ENCODE data around the gene KXD1.
"Not testable (repeated sequence)": the region's sequence is repeated elsewhere in the genome, so short reads cannot be mapped to it uniquely, and the experiment has no call there.

Gene KXD1

DNA sequence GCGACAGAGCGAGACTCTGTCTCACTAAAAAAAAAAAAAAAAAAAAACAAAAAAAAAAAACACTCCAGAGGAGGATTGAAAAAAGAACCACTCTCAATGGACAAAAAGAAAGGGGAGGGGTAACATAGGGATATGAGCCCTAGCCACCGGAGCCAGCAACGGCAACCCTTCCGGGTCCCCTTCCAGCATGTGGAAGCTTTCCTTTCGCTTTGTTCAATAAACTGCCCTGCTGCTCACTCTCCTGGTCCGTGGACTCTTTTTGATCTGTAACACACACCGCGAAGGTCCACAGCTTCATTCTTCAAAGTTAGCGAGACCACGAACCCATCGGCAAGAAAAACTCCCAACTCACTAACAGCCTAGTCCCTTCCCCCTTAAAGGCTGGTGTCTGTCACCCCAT lies 29.9 kb downstream of the KXD1 start:
- DNase-seq = no peak

DNA sequence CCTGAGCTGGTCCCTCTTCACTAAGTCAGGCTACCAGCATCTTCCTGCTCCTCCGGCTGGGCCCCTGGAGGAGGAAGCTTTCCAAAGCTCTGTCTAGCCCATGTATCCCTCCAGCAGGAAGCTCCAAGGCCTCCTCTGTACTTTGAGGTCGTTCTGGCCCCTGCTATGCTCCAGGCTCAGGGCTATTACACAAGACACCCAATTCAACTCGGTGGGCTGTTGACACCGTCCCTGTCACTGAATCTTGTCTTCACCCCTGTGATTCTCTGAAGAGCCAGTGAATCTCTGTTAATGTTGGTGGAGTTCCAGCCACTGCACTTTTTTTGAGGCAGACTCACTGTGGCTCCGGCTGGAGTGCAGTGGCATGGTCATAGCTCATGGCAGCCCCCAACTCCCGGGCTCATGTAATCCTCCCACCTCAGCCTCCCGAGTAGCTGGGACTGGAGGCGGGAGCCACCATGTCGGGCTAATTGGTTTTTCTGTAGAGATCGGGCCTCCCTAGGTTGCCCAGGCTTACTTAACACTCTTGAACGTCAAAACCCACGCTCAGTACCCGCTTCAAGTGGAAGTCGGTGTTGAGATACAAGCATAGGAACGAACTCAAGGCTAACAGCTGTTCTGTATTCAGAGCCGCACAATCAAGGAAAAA lies 30.4 kb downstream of the KXD1 start:
- DNase-seq = no peak

DNA sequence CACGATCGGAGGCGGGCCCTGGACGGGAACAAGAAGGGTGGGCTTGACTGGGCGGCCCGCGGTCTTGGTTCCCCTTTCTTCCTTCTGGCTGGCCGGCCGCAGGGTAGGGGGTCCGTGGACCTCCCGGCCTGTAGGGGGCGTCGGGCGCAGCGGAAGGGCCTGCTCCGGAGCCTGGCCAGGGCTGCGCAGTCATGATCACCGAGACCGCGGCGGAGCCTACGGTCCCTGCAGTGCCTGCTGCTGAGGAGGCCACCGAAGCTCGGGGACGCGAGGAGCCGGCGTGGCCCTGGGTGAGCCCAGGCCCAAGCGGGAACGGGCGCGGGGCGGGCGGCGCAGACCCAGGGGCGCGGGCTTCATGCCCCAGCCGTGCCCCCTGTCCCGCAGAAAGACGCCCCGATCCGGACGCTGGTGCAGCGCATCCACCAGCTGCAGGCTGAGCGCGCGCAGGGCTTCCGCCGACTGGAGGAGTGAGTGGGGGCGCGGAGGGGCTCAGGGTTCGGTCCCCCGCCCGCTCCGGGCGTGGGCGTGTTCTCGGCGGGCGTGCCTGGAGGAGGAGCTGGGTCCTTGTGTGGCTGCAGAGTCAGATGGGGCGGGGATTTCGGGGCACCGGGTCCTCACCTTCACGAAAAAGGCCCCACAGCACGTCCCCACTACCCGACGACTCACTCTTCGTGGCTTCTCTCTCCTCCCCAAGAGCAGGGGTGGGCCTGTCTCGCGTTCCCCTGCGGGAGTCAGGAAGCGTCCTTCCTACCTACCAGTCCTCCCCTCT lies 31.1 kb downstream of the KXD1 start, which contains the start of gene REX1BD:
REX1BD (plus strand) TSS at position 188 of the 769 bp plus-strand sequence; CDS start at position 192, 4 bp downstream.
- DNase-seq = peak; percentile 35

DNA sequence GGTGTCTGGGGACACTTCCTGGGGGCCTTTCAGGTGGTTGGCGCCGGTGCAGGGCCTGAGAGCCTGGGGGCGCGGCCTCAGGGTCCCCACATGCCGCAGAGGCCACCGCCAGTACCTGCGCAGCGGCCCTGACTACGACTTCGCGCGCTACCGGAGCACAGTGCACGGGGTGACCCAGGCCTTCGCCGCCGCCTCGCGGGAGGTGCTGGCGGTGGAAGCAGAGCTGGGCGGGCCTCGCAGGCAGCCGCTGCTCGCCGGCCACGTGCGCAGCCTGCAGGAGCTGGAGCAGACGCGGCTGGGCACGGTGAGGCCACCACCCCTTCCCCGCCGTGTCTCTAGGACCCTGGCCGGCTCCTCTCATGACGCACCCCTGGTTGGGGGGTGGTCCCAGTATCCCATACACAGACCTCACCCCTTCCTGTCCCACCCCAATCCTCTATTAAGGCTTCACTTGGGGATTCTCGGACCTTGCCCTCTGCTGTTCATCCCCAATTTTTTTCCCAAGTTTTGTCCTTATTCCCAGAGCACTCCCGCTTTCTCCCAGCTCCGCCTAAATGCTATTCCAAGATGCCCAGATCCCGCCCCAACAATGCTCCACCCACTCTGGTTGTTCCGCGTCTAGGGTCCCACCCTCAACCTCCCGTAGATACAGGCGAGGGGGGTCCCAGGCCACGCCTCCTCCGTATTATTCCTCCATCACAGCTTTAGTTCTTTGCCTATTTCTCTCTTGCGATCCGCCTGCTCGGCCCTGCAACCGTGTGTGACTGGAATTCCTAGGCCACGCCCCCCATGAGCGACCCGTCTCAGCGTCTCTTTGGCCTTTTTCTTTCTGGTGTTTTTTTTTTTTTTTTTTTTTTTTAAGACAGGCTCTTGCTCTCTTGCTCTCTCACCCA lies 32.0 kb downstream of the KXD1 start:
- DNase-seq = peak; percentile 30

DNA sequence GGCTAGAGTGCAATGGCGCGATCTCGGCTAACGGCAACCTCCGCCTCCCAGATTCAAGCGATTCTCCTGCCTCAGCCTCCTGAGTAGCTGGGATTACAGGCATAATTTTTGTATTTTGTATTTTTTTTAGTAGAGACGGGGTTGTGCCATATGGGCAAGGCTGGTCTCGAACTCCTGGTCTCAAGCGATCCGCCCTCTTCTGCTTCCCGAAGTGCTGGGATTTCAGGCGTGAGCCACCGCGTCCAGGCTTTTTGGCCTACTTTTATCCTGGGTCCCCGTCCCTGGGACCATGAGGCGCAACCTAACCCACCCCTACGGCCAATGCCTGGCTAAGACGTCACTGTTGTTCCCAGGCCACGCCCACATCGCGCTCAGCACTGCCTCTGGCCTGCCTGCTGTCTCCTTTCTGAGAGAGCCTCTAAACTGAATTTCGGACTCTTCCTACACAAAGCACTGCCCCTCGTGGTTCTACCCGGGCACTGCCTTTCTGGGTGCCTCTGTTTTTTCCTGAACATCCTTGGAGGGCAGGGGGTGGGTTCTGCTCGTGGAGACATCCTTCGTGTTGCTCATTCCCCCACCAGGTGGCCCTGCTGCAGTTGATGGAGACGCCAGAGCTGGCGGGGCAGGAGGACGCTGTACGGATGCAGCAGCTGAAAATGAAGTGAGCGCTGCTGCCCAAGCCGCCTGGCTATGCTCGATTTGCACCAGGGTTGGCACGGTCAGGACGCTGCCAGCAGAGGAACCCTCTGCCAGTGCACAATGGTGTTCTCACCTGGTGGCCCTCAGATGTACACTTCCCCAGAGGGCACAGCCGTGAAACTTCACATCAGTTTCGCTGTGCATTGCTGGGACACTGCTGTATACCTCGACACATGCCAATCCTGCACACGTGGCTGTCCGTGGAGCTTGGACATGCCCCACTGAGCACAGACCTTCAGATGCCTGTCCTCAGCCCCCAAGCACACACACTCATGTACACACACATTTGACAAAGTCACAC lies 32.9 kb downstream of the KXD1 start:
- DNase-seq = peak; percentile 9

DNA sequence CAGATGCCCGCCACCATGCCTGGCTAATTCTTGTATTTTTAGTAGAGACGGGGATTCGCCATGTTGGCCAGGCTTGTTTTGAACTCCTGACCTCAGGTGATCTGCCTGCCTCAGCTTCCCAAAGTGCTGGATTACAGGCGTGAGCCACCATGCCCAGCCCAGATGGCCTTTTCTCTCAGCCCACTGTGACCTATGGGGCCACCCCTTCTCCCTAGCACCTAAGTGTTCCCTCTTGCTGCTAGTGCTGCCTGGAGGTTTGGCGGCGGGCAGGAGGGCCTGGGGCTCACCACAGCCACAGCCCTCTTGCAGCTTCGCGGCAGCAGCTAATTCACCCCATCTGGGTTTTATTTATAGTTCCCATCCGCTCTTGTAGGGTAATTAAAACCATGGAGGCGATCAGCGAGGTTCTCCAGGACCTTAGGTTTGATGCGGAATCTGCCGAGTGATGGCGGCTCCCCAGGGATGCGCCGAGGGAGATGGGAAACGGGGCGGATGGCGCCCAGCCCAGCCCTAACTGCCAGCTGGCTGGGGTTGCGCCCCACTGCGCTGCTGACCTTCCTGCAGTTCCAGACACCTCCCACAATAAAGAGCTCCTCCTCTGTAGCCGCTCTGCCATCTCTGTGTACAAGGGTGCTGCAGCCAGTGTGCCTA lies 34.2 kb downstream of the KXD1 start:
- DNase-seq = no peak

DNA sequence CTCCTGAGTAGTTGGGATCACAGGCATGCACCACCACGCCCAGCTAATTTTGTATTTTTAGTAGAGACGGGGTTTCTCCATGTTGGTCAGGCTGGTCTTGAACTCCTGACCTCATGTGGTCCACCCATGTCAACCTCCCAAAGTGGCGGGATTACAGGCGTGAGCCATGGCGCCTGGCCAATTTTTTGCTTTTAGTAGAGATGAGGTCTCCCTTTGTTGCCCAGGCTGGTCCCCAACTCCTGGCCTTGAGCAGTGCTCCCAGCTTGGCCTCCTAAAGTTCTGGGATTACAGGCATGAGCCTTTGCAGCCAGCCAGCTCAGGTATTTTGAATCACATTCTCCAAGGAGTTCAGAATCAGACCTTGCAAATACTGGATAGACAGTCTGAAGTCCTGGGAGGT lies 35.1 kb downstream of the KXD1 start:
- not testable (repeated sequence) for DNase-seq

DNA sequence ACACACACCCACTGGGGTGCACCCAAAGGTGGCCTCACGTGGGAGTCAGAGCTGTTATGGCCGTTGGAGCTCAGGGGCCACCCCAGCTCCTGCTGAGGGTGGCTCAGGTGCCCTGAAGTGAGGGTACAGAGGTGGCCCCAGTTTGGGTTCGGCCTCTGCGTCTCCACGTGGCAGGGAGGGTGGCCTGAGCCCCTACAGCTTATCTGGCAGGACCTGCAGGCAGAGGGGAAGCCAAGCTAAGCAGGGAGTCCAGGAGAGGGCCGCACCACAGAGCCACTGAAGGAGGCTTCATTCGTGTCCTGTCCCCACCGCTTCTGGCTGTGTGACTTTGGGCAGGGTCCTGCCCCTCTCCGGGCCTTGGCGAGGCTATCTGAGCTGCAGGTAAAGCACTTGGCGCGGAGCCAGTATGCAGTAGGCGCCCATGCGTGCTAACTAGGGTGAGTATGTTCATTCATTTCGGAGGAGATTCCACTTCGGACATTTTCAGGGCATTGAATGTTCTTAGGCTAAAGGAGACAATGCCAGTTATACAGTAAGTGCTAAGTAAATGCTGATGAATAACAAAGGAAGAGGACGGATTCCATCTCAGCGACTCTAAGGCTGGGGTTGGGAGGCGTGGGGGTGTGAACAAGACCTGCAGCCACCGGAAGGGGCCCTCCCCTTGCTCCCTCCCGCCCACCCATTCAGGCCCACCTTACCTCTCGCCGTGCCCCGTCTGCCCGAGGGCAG lies 35.9 kb downstream of the KXD1 start:
- DNase-seq = no peak

DNA sequence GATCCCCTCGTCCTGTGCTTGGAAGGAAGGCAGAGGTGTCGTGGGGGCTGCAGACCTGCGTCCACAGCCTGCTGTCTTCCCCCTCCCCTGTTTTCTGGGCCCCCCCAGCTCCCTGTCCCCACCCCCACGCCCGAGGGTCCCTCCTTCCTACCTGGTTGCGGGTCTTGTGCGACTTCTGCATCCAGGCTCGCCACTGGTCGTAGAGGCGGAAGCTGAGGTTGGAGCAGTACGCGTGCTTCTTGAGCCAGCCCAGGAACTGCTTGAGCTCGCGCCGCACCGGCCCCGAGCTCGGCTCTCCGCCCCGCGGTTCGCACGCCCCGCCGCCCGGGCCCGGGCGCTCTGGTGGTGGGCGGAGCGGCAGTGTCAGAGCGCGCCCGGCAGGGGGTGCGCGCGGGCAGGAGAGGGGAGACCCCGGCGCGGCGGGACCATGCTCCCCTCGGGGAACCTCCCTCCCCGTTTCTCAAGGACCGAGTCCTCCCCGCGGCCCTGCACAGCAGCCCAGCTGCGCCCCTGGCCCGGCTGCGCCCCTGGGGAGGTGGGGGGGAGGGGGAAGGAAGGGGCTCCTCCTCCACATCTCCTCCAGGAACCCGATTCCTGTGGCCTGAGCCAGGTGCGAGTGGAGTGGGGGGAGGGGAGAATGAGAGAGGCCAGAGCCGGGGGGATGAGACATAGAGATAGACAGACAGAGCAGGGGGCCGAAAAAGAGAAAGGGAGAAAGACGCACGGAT lies 36.6 kb downstream of the KXD1 start:
- peak; percentile 52 for DNase-seq

DNA sequence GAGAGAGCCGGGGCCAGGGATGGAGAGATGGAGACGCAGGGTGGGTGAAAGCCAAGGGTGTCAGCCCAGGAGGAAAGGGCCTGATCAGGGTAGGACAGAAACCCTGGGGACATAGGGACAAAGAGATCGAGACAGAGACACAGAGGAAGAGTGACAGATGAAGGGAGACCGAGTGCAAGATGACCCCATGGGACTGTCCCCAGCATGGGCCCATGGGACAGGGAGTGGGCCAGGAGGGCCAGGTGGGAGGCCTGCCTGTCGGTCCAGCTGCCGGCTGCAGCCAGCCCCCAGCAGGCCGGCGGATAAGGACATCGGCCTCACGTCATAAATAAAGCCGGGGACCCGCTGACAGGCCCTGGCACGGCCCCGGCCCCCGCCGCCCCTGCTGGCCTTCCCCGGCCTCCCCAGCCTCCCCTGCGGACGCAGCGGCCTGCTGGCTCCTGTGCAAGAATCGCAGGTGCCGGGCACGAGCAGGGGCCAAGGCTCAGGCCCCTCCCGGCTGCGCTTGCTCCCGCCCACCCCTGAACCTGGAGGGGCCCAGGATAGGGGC lies 37.2 kb downstream of the KXD1 start:
- DNase-seq = no peak

DNA sequence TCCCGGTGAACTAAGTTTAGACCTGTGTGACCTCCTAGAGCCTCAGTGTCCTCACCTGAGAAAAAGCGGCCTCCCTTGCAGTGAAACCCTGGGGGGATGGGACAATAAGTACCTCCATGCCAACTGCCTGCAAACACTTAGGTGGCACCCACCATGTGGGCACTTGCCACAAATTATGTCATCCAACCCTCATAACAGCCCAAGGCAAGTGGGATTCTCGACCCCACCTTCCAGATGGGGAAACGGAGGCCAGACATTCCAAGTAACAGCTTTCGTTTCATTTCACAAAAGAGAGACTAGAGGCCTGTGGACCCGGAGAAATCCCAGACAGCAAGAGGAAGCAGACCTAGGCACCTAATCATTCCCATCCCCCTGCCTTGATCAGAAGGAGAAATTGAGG lies 37.8 kb downstream of the KXD1 start:
- DNase-seq = no peak

DNA sequence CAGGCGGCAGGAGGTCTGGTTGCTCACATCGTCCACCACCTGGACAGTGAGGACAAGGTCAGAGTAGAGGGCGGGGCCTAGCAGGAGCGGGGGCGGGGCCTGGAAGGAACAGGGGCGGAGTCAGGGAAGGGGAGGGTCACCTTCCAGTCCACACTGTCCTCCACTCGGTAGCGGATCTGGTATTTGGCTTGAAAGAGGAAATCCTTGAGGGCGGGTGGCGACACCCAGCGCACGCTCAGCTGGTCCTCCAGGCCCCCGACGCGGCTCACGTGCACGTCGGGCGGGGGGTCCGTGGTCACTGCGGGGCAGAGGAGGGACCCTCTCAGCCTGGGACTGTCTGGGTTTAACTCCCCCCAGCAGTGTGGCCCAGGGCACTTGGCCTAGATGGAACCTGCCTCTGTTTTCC lies 39.1 kb downstream of the KXD1 start:
- no peak for DNase-seq

DNA sequence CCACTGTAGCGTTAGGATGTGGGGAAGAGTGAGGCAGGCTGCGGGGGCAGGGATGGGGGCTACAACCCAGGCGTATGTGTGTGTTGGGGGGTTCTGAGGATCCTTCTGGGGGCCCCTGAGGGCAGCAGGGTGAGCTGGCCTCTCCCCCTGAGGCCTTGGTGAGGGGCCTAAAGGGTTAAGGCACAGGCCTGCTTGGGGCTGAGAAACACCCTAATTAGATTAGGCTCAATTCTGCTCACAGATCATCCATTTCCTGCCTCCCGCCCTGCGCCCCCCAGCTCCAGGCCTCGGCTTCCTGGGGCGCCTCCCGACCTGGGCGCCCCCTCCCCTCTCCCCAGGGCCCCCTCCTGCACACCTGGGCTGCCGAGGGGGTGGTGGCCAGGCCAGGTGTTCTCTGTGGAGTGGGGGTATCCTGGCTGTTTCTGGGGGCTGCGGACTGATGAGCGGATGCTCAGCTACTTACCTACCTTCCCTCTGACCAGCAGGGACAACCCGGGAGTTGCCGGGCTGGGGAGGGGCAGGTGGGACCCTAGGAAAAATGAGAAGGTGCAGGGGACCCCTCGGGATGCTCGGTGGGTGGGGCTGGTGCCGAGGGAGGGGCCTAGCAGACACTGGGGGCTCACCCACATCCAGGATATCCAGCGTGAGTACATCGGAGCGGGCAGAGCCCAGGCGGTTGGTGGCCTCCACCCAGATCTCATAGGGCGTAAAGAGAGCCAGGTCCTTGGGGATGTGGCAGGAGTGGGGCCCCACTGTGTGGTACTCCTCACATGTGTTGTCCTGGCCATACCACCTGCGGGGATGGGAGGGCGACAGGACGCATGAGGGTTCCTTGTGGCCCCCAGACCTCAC lies 40.4 kb downstream of the KXD1 start:
- DNase-seq = no peak

DNA sequence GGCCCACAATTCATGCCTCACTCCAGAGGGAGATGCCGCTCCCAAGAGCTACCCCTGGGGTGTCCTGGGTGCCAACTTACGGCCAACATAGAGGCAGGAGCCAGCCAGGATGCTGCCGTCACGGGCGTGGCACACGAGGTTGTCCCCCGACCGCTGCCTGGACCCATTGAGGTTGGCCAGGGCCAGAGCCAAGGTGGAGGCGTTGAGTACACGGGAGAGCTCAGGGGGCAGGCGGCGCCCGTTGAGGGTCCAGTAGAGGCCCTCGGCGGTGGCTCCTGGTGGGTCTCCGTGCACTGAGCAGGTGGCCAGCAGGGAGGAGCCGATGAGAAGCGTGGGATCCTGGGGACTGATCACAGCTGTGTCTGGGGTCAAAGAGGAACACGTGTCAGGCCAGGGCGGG lies 41.8 kb downstream of the KXD1 start:
- DNase-seq = no peak

DNA sequence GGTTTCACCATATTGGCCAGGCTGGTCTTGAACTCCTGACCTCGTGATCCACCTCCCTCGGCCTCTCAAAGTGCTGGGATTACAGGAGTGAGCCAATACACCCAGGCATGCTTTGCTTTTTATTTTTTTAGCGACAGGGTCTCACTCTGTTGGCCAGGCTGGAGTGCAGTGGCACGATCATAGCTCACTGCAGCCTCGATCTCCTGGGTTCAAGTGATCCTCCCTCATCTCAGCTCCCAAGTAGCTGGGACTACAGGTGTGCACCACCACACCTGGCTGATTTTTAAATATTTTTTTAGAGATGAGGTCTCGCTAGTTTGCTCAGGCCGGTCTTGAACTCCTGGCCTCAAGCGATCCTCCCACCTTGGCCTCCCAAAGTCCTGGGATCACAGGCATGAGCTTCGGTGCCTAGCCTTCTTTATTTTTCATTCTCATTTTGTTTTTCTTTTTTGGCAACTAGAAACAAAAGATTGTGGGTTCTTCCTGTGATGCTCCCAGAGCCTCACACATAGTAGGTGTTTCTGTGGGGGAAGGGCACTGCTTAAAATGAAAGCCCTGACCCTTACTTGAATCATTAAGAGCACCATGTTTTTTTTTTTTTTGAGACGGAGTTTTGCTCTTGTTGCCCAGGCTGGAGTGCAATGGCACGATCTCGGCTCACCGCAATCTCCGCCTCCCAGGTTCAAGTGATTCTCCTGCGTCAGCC lies 43.2 kb downstream of the KXD1 start:
- DNase-seq = not testable (repeated sequence)

DNA sequence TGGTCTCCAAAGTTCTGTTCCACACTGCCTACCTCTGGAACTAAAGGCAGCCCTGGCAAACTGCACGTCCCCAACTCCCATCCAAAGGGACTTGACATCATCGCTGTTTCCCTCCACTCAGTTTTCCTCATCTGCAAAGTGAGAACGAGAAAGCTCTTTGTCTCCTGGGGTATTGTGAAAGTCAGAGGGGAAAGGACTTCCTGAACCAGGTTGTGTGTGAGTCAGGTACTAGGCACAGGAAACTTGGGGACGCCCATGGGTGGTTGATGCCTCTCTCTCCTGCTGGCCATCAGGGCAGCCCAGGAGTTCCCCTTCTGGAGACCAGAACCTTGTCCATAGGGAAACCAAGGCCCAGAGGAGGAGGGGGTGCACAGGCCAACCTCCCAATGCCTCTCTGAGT lies 44.2 kb downstream of the KXD1 start:
- DNase-seq = no peak

DNA sequence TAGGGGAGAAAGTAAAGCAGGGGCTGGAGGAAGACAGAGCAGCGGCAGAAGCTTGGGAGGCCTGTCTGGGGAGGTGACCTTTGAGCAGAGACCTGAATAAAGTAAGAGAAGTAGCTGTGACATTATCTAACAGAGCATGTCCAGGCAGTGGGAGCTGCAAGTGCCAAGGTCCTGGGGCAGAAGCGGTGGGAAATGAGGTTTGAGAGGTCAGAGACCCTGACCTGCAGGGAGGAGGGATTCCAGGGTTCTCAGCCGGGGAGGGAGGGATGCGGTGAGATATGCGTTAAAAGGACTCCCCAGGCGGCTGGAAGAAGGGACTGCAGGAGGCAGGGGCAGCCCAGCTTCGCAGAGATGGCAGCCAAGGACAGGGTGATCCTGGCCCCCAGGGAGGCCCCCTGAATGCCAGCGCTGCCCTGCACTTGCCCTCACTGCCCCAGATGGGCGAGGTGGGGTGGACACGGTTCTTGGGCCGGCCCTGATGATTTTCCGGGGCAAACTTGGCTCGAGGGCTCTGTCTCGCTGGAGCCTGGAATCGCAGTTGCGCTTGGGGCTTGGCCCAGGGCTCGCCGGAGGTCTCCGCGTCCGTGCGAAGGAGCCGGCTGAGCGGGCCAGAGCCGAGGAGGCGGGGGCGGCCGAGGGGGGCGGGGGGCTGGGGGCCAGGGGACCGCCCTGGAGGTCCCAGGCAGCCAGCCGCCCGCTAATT lies 45.7 kb downstream of the KXD1 start:
- DNase-seq = no peak

Measured in kidney glomerular epithelial cell (primary cell).